OCI-LY1 (cell line): ENCODE data around the gene BRD7.

Experiments
- CTCF ChIP-seq: fragments of 200-600 bp; sonication (generic), shearing (Covaris generic); IDR thresholded peaks from 2 replicates; pipeline ENCODE4 v1.5.1; 2017; ENCODE audit warnings: mild to moderate bottlenecking, antibody characterized with exemption, low read length, moderate library complexity, mixed read lengths
- EZH2 ChIP-seq: fragments of 200-600 bp; sonication (generic), shearing (Covaris generic); IDR thresholded peaks from 2 replicates; pipeline ENCODE4 v1.8.0; 2017; ENCODE audit warnings: borderline replicate concordance, mixed run types, mild to moderate bottlenecking, antibody characterized with exemption, low read length, moderate library complexity, mixed read lengths

- no peak for TF ChIP-seq EZH2
- TF ChIP-seq CTCF = no peak
Measured at GRCh38 chr16:50373345-50373701, 4.5 kb upstream of the BRD7 start.
